OCI-LY3 (cell line): ENCODE data around the gene NXNL1.
A peak's percentile ranks its signal among the peaks of the same experiment; 100 is the strongest.

Experiments used
- H2AFZ ChIP-seq: fragments of 200-600, 300-600 bp; shearing (Covaris generic); 2 replicates; pipeline ENCODE4 v1.6.0; 2014; ENCODE audit warnings: antibody characterized with exemption, low read depth, low read length
- H3K27ac ChIP-seq: fragments of 200-600, 300-600 bp; sonication (generic); 2 replicates; pipeline ENCODE4 v1.5.1; 2014; ENCODE audit warnings: mild to moderate bottlenecking, low read length, moderate library complexity, mixed read lengths
- H3K27me3 ChIP-seq: fragments of 200-600, 300-600 bp; sonication (generic); 2 replicates; pipeline ENCODE4 v1.6.1; 2014; ENCODE audit warnings: low read depth, low read length, mixed read lengths
- H3K36me3 ChIP-seq: fragments of 200-600, 300-600 bp; sonication (generic); replicated peaks from 2 replicates; pipeline ENCODE3; 2014; ENCODE audit warnings: low read depth, low read length, mixed read lengths
- H3K4me1 ChIP-seq: fragments of 300-600, 200-600 bp; sonication (generic); 2 replicates; pipeline ENCODE4 v1.6.1; 2014; ENCODE audit warnings: low read length, mixed read lengths
- H3K4me2 ChIP-seq: fragments of 200-600, 300-600 bp; sonication (generic); 2 replicates; pipeline ENCODE4 v1.6.1; 2014; ENCODE audit warnings: low read length, mixed read lengths
- H3K4me3 ChIP-seq: fragments of 300-600, 200-600 bp; sonication (generic); 2 replicates; pipeline ENCODE4 v1.5.1; 2014; ENCODE audit warnings: antibody characterized with exemption, mild to moderate bottlenecking, low read length, moderate library complexity
- H3K79me2 ChIP-seq: fragments of 300-600, 200-600 bp; shearing (Covaris generic); 2 replicates; pipeline ENCODE4 v1.6.1; 2014; ENCODE audit warnings: mild to moderate bottlenecking, low read length, mixed read lengths
- H3K9ac ChIP-seq: fragments of 300-600, 200-600 bp; shearing (Covaris generic); 2 replicates; pipeline ENCODE4 v1.6.0; 2014; ENCODE audit warnings: mild to moderate bottlenecking, low read length, moderate library complexity
- H3K9me3 ChIP-seq: fragments of 200-600, 300-600 bp; shearing (Covaris generic); 2 replicates; pipeline ENCODE4 v1.6.1; 2014; ENCODE audit warnings: low read length, mixed read lengths; ENCODE audit not compliant: insufficient read depth
- H4K20me1 ChIP-seq: fragments of 200-600, 300-600 bp; sonication (generic); 2 replicates; pipeline ENCODE4 v1.6.1; 2016; ENCODE audit warnings: low read length, mixed read lengths; ENCODE audit not compliant: insufficient read depth
- CTCF ChIP-seq: fragments of 200-600, 300-600 bp; sonication (generic); IDR thresholded peaks from 2 replicates; pipeline ENCODE4 v1.5.1; 2014; ENCODE audit warnings: antibody characterized with exemption, low read length, low read depth
- EZH2phosphoT487 ChIP-seq: fragments of 200-600 bp; shearing (Covaris generic); IDR thresholded peaks from 2 replicates; pipeline ENCODE4 v1.6.1; 2018; ENCODE audit warnings: antibody characterized with exemption, mixed run types, low read depth

NXNL1 gene

GRCh38 chr19:17420475-17420924 is 40.2 kb downstream of the NXNL1 start:
- no peaks in the 10 kb centered on the region for H4K20me1 ChIP-seq
- H3K4me2 ChIP-seq: peak overlapping the region; percentile 80
- no peaks in the 10 kb centered on the region for H3K9me3 ChIP-seq
- H3K4me3 ChIP-seq: peak overlapping the region; percentile 85
- peak overlapping the region; percentile 97 for H2AFZ ChIP-seq
- H3K79me2 ChIP-seq: no peaks in the 10 kb centered on the region
- peaks cover 12% of the 10 kb centered on the region for H3K4me1 ChIP-seq
- no peak for TF ChIP-seq EZH2phosphoT487
- no peak for TF ChIP-seq CTCF
- no peaks in the 10 kb centered on the region for H3K27me3 ChIP-seq
- no peak overlapping the region for H3K27ac ChIP-seq
- no peaks in the 10 kb centered on the region for H3K36me3 ChIP-seq
- peak overlapping the region; percentile 70 for H3K9ac ChIP-seq

GRCh38 chr19:17419621-17420474 is 40.9 kb downstream of the NXNL1 start, which contains the start of gene MVB12A:
Gene MVB12A (plus strand): TSS chr19:17420047. CDS start chr19:17420136, 89 bp downstream.
- TF ChIP-seq EZH2phosphoT487: no peak
- no peak for TF ChIP-seq CTCF
- Histone ChIP-seq H3K4me2 (peak within 1 kb of the TSS; percentile 91), H2AFZ (peak within 1 kb of the TSS; percentile 97), H3K79me2 (no peaks in the 10 kb centered on the region), H3K9me3 (no peaks in the 10 kb centered on the region), H3K9ac (peak within 1 kb of the TSS; percentile 88), H3K36me3 (no peaks in the 10 kb centered on the region), H4K20me1 (no peaks in the 10 kb centered on the region), H3K27me3 (no peaks in the 10 kb centered on the region), H3K4me3 (peak within 1 kb of the TSS; percentile 85), H3K4me1 (peaks cover 12% of the 10 kb centered on the region), H3K27ac (peak within 1 kb of the TSS; percentile 53)

GRCh38 chr19:17419154-17419620 is 41.5 kb downstream of the NXNL1 start:
- peak overlapping the region; percentile 85 for H3K4me3 ChIP-seq
- no peaks in the 10 kb centered on the region for H3K36me3 ChIP-seq
- no peaks in the 10 kb centered on the region for H3K27me3 ChIP-seq
- H2AFZ ChIP-seq: peak overlapping the region; percentile 68; the same call in 1 of the 2 replicates
- H3K4me2 ChIP-seq: peak overlapping the region; percentile 91
- H3K27ac ChIP-seq: peak overlapping the region; percentile 53
- no peaks in the 10 kb centered on the region for H4K20me1 ChIP-seq
- TF ChIP-seq EZH2phosphoT487 (no peak), CTCF (no peak)
- peak overlapping the region; percentile 88 for H3K9ac ChIP-seq
- no peaks in the 10 kb centered on the region for H3K79me2 ChIP-seq
- H3K4me1 ChIP-seq: peaks cover 12% of the 10 kb centered on the region
- H3K9me3 ChIP-seq: no peaks in the 10 kb centered on the region

- Histone ChIP-seq H3K4me2 (peak overlapping the region; percentile 91), H2AFZ (no peak overlapping the region), H3K4me3 (peak overlapping the region; percentile 85), H3K79me2 (no peaks in the 10 kb centered on the region), H3K27me3 (no peaks in the 10 kb centered on the region), H4K20me1 (no peaks in the 10 kb centered on the region), H3K27ac (no peak overlapping the region), H3K9me3 (no peaks in the 10 kb centered on the region), H3K36me3 (peaks cover 1% of the 10 kb centered on the region), H3K4me1 (peaks cover 12% of the 10 kb centered on the region), H3K9ac (peak overlapping the region; percentile 88)
- no peak for TF ChIP-seq CTCF
- TF ChIP-seq EZH2phosphoT487: no peak
These were observed 42.0 kb downstream of the NXNL1 start for GRCh38 chr19:17418710-17419109.
